LNCAP (cell line): ENCODE measurements around the gene BICD2.
A peak's percentile ranks its signal among the peaks of the same experiment; 100 is the strongest.

ENCODE experiments used
- TF ChIP-seq, protein P1 (sequence below): fragments of 450-650 bp; IDR thresholded peaks from 2 replicates; pipeline ENCODE4 v1.5.1; 2017; ENCODE audit warnings: mild to moderate bottlenecking

Gene BICD2

GRCh38 chr9:92717201-92718085, 47.2 kb downstream of the BICD2 start:
- TF ChIP-seq, protein P1, sequence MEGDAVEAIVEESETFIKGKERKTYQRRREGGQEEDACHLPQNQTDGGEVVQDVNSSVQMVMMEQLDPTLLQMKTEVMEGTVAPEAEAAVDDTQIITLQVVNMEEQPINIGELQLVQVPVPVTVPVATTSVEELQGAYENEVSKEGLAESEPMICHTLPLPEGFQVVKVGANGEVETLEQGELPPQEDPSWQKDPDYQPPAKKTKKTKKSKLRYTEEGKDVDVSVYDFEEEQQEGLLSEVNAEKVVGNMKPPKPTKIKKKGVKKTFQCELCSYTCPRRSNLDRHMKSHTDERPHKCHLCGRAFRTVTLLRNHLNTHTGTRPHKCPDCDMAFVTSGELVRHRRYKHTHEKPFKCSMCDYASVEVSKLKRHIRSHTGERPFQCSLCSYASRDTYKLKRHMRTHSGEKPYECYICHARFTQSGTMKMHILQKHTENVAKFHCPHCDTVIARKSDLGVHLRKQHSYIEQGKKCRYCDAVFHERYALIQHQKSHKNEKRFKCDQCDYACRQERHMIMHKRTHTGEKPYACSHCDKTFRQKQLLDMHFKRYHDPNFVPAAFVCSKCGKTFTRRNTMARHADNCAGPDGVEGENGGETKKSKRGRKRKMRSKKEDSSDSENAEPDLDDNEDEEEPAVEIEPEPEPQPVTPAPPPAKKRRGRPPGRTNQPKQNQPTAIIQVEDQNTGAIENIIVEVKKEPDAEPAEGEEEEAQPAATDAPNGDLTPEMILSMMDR: no peak

- TF ChIP-seq, protein P1: peak; percentile 97
Observed at GRCh38 chr9:92716557-92716956, 48.1 kb downstream of the BICD2 start.

DNA sequence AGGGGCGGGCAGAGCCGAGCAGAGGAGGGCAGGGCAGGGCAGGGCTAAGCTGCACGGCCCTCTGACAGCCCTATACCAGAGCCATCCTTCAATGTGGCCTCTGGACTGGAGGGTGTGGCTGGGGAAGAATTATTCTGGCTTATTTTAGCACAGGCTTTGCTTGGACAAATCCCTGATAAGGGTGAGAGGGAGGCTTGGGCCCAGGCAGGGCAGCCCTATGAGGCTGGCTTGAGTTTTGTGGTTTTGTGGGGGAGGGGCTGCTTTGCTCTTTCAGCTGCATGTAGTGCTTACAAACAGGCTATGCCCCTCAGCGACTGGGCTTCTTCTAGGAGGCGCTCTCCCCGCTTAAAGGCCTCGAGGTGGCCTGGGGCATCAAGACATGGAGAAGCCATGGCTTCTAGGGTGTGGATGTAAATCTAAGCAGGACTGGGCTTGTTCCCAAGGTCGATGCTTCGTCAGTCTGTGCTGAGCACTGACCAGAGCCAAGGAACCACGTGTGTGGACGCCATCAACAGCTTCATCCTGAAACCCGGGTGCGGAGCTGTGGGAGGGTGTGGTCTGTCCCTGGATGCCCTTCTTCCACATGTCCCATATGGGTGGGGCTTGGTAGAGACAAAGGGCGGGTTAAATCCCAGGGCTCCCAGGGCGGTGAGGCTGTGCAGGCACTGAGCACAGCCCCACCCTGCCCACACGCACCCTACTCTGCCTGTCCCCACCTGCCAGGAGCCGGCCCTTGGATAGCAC, 49.0 kb downstream of the BICD2 start:
- TF ChIP-seq, protein P1: no peak

DNA sequence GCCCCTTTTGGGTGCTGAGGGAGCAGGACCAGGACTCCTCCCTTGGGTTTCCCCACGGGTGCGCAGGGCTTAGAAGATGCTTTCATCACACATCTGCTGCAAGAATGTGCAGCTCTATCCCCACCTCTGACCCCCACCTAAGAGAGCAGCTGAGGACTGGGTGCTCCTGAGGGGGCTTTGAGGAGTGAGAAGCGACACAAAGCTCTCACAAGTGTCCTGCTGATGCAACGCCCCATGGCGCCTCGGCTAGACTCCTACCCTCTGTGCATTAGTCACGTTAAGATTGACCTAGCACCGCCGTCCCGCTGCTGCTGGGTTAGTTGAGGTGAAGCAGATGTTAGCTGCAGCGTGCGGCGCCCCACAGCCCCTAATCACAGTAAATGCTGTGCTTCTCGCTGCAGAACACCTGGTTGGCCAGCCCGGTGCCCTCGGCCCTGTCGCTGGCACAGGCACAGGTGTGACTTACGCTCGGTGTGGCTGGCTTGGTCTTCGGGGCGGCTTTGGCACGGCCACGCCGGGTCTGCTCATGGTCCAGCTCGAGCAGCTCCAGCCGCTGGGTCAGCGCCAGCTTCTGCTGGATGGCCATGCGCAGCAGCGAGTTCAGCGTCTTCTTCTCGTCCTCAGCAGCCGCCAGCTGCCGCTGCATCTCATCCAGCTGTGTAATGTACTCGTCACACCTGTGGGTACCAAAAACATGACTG, 49.7 kb downstream of the BICD2 start:
- TF ChIP-seq, protein P1: no peak

- TF ChIP-seq, protein P1: no peak
Observed at GRCh38 chr9:92714016-92714415, 50.6 kb downstream of the BICD2 start.

- TF ChIP-seq, protein P1: no peak
Observed at GRCh38 chr9:92713528-92713927, 51.1 kb downstream of the BICD2 start.

DNA sequence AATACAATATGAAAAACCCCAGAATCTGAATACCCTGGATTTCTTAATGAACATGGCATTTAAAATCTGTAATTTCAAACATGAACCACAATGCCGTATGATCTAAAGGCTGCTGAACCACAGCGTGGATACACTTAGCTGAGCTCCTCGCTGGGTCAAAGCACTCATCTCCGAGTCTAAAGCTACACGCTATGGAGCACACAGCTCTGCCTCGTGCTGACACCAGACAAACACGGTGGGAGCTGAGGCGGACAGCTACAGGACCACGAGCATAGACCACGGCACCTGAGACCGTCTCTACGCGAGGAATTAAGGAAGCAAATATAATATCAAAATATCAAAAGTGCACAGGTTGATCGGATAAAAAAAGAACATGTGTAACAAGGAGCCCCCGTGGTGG, 51.9 kb downstream of the BICD2 start:
- TF ChIP-seq, protein P1: no peak
